ENCODE results near the gene GFOD1.

DNA sequence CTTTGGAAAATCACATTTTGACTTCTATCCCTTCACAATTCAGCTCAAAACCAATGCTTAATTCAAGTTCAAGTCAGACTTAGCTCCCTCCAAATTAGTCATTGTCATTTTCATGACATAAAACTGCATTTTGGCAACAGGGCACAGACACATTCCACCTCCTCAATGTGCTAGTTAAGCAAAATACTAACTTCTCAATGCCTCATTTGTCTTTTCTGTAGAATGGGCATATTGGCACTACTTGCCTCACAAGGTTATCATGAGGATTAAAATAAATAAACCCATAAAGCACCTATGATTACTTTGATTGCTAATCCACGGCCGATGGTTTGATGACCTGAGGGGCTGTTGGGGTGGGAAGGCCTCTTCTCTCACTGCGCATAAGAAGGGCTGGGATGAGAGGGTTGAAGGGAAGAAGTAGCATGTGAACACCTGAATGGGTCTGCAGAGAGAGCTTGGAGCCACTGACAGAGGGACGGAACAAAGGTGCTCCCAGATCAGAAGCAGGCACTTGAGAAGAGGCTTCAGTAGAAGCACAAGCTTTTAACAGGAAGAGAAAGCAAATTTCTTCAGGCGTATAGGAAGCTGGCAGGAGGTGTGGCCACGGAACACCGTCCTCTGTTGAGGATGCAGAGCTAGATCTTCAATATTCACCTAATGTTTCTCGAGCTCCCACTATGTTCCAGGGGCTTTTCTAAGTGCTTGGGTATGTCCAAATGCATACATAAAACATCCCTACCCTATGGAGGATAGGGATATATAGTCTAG is 147.4 kb downstream of the GFOD1 start:
- no peak for TF ChIP-seq POLR2A (IDR thresholded peaks at IDR 0.05)
- TF ChIP-seq, protein P1, sequence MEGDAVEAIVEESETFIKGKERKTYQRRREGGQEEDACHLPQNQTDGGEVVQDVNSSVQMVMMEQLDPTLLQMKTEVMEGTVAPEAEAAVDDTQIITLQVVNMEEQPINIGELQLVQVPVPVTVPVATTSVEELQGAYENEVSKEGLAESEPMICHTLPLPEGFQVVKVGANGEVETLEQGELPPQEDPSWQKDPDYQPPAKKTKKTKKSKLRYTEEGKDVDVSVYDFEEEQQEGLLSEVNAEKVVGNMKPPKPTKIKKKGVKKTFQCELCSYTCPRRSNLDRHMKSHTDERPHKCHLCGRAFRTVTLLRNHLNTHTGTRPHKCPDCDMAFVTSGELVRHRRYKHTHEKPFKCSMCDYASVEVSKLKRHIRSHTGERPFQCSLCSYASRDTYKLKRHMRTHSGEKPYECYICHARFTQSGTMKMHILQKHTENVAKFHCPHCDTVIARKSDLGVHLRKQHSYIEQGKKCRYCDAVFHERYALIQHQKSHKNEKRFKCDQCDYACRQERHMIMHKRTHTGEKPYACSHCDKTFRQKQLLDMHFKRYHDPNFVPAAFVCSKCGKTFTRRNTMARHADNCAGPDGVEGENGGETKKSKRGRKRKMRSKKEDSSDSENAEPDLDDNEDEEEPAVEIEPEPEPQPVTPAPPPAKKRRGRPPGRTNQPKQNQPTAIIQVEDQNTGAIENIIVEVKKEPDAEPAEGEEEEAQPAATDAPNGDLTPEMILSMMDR (IDR thresholded peaks at IDR 0.05), result no peak

Data from heart left ventricle (tissue), 13 donors.